A549 (cell line): ENCODE results near the gene TAS2R39. TPM values are rescaled to one million over a fixed set of nuclear protein-coding genes. Genes with fewer than 3 reads are reported as not detected.
"Not testable (repeated sequence)": the region's sequence is repeated elsewhere in the genome, so short reads cannot be mapped to it uniquely, and the experiment has no call there.

Experiments used
- ATAC-seq, 2 experiments: fragments of 200-7000 bp in 1 of 2; fragments of >200 bp in 1 of 2; cut with Nextera tagmentation in 1 of 2; cut with Tn5 transposase in 1 of 2; 3 replicates each; pipeline versions ENCODE4 v1.8.0 to v1.9.1; 2018 to 2020; ENCODE audit warnings: mild to moderate bottlenecking in 1 of 2, moderate library complexity in 1 of 2
- CTCF ChIA-PET: fragments of 300-600 bp; sonication (Branson Sonifier 250); formaldehyde crosslinking; extraction: SDS; loops from one replicate; lab custom pipeline; 2021; ENCODE audit warnings: antibody characterized with exemption, inconsistent platforms; lab: Yijun Ruan, JAX
- POLR2A ChIA-PET: fragments of 350-600 bp; formaldehyde crosslinking; extraction: SDS; loops from one replicate; lab custom pipeline; 2021; ENCODE audit warnings: antibody characterized with exemption, inconsistent platforms; lab: Yijun Ruan, JAX
- DNase-seq, 2 experiments: peaks; one replicate each; pipeline versions ENCODE4 v3.0.0 to v3.0.0-alpha.2; 2011 to 2016; ENCODE audit warnings: low read depth in 1 of 2, low spot score in 1 of 2
- FAIRE-seq: peaks from 2 replicates; lab custom pipeline; 2011; peaks lifted over from hg19 to GRCh38; lab: Jason Lieb, UNC
- H3K27ac ChIP-seq, 2 experiments: fragments of >200 bp; sonication (Bioruptor Twin); formaldehyde crosslinking; 3 replicates each; pipeline ENCODE4 v1.5.1; 2016 to 2017
- H3K4me1 ChIP-seq: fragments of >200 bp; sonication (Bioruptor Twin); formaldehyde crosslinking; 3 replicates; pipeline ENCODE4 v1.6.1; 2016
- H3K4me2 ChIP-seq: fragments of >200 bp; sonication (Bioruptor Twin); formaldehyde crosslinking; 3 replicates; pipeline ENCODE4 v1.6.1; 2016
- H3K4me3 ChIP-seq: fragments of >200 bp; sonication (Bioruptor Twin); formaldehyde crosslinking; 3 replicates; pipeline ENCODE4 v1.5.1; 2016
- H3K9me3 ChIP-seq: fragments of >200 bp; sonication (Bioruptor Twin); formaldehyde crosslinking; 3 replicates; pipeline ENCODE4 v1.6.1; 2016
- BHLHE40 ChIP-seq: IDR thresholded peaks from 2 replicates; pipeline ENCODE4 v1.6.1; 2012; ENCODE audit warnings: low read depth, low read length, inconsistent platforms
- CBX8 ChIP-seq: fragments of 200-600 bp; sonication (generic); IDR thresholded peaks from 2 replicates; pipeline ENCODE4 v1.6.1; 2016
- CTCF ChIP-seq: fragments of >200 bp; sonication (Bioruptor Twin); formaldehyde crosslinking; IDR thresholded peaks from 3 replicates; pipeline ENCODE4 v1.5.1; 2016
- E2F6 ChIP-seq: IDR thresholded peaks from 2 replicates; pipeline ENCODE4 v1.6.1; 2012; ENCODE audit warnings: low read depth, borderline replicate concordance
- FOSB ChIP-seq: fragments of 250-450 bp; sonication (Bioruptor Pico); IDR thresholded peaks from 2 replicates; pipeline ENCODE4 v1.5.0; 2020; ENCODE audit warnings: mild to moderate bottlenecking, moderate library complexity
- HOXA7 ChIP-seq: fragments of 250-450 bp; sonication (Bioruptor Pico); IDR thresholded peaks from 2 replicates; pipeline ENCODE4 v1.5.0; 2020; ENCODE audit warnings: mild to moderate bottlenecking, moderate library complexity
- HOXB13 ChIP-seq: fragments of 250-450 bp; sonication (Bioruptor Pico); IDR thresholded peaks from 2 replicates; pipeline ENCODE4 v1.5.0; 2020; ENCODE audit warnings: low read depth, mild to moderate bottlenecking, moderate library complexity
- HOXB5 ChIP-seq: fragments of 250-450 bp; sonication (Bioruptor Pico); IDR thresholded peaks from 2 replicates; pipeline ENCODE4 v1.5.0; 2020; ENCODE audit warnings: mild to moderate bottlenecking, moderate library complexity
- JUNB ChIP-seq: fragments of >200 bp; sonication (Bioruptor Twin); formaldehyde crosslinking; IDR thresholded peaks from 2 replicates; pipeline ENCODE4 v1.6.1; 2016
- MYC ChIP-seq: IDR thresholded peaks from 2 replicates; pipeline ENCODE4 v1.6.1; 2012; ENCODE audit warnings: mild to moderate bottlenecking, inconsistent platforms, low read length, improper control_type of control experiment, borderline replicate concordance
- NFE2L2 ChIP-seq: fragments of 150-350 bp; conservative IDR thresholded peaks from 2 replicates; pipeline ENCODE4 v1.6.1; 2014; ENCODE audit warnings: low read length
- PBX3 ChIP-seq: IDR thresholded peaks from 2 replicates; pipeline ENCODE4 v1.6.1; 2012
- POLR2AphosphoS2 ChIP-seq: conservative IDR thresholded peaks from 2 replicates; pipeline ENCODE4 v1.6.1; 2012; ENCODE audit warnings: low read length, improper control_type of control experiment, inconsistent platforms
- RCOR1 ChIP-seq: fragments of 150-350 bp; IDR thresholded peaks from 2 replicates; pipeline ENCODE4 v1.6.1; 2014; ENCODE audit warnings: antibody characterized with exemption, low read length, low read depth
- RNF2 ChIP-seq: fragments of 200-600 bp; sonication (generic); IDR thresholded peaks from 2 replicates; pipeline ENCODE4 v1.6.1; 2016; ENCODE audit warnings: low read depth, mild to moderate bottlenecking, antibody characterized with exemption, moderate library complexity, borderline replicate concordance
- TP53 ChIP-seq: fragments of 250-450 bp; sonication (Bioruptor Pico); IDR thresholded peaks from 2 replicates; pipeline ENCODE4 v1.5.0; 2021; ENCODE audit warnings: mild to moderate bottlenecking, moderate library complexity
- ZC3H11A ChIP-seq: fragments of 450-650 bp; IDR thresholded peaks from 2 replicates; pipeline ENCODE4 v1.6.1; 2014; ENCODE audit warnings: antibody characterized with exemption, mild to moderate bottlenecking
- WGBS: methylation state at CpG from one replicate; pipeline ENCODE4 v1.1.6; 2017; ENCODE audit errors: missing lambda C conversion rate; 5-methylcytosine and 5-hydroxymethylcytosine counted together
- polyA plus RNA-seq, 4 experiments: library from polyadenylated mRNA; depleted of rRNA in 3 of 4; stranded (reverse); fragments of >200 nt; fragmentation: RNase III in 1 of 4; extraction: RNeasy Plus Mini Kit Qiagen cat#74134 plus additional on column Dnase treatment in 1 of 4; gene quantifications; 2 replicates in 3 of 4; 3 replicates in 1 of 4; pipeline ENCODE4 v1.2.3, GENCODE V29; 2011 to 2017

TAS2R39 gene
- polyA plus RNA-seq, 2 of the 4 experiments (the other 2 are of a cell fraction): not detected

- H3K4me1 ChIP-seq, H3K4me3 ChIP-seq, POLR2A ChIA-PET, CTCF ChIA-PET, FAIRE-seq, H3K4me2 ChIP-seq, ATAC-seq, H3K27ac ChIP-seq, DNase-seq, H3K9me3 ChIP-seq: not testable (repeated sequence)
- TF ChIP-seq ZC3H11A: peak; percentile 64
- WGBS: 38% methylated on average over 3 of the region's 3 CpGs
Measured at GRCh38 chr7:143158617-143159016, 24.6 kb upstream of the TAS2R39 start.

DNA sequence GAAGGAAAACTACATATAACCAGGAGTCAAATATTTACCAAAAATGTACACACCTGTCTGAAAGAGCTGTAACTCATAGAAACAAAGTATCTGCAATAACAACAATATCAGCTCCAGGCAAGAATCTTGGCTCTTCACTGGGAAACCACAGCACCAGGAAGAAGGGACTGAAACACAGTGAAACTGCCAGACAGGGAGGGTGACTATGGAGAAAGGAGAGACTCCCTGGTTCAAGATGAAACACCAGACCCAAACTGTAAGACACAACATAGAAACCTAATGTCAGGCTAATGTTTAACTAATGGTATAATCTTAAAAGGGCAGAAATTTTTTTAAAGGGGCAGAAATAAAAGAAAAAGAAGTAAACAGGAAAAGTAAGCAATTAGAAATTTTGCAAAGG lies 11.5 kb upstream of the TAS2R39 start:
- peak overlapping the region; percentile 76 for H3K4me2 ChIP-seq

GRCh38 chr7:143172354-143172753 lies 10.9 kb upstream of the TAS2R39 start:
- peaks cover 10% of the 10 kb centered on the region; the same call in 1 of the 3 replicates for H3K4me1 ChIP-seq
- 0 out of 3 replicates have a peak, but pooled peaks cover 5% of the 10 kb centered on the region for H3K9me3 ChIP-seq
- peak overlapping the region; percentile 76 for H3K4me2 ChIP-seq
- FAIRE-seq: no peak
- ATAC-seq: peak; percentile 56 to 76; a peak in 4 of 6 replicates
- ChIA-PET POLR2A (no interaction called here), CTCF (interaction anchor here (1.4 to 1.6 kb wide), 3 partner anchors 43 to 169 kb away, joined by 3 to 5 read pairs (median 3); no protein-coding TSS in a partner anchor)
- WGBS: 3% methylated on average over 4 of the region's 4 CpGs
- TF ChIP-seq RNF2 (no peak), BHLHE40 (no peak), HOXB13 (CRISPR knock-in tag) (no peak), E2F6 (no peak)
- H3K27ac ChIP-seq: peak overlapping the region; percentile 51 to 53; a peak in 5 of 6 replicates
- DNase-seq: peak; percentile 22 to 29
- peak overlapping the region; percentile 17; the same call in 2 of the 3 replicates for H3K4me3 ChIP-seq

More for the DNA sequence above, 11.5 kb upstream of the TAS2R39 start:
- ATAC-seq: peak; percentile 66 to 80
- ChIA-PET POLR2A (no interaction called here), CTCF (interaction anchor here (0.8 to 1.6 kb wide), 5 partner anchors 44 to 306 kb away, joined by 3 to 5 read pairs (median 3); no protein-coding TSS in a partner anchor)
- no peak for TF ChIP-seq HOXB5
- no peak for TF ChIP-seq E2F6
- no peak for TF ChIP-seq JUNB
- no peak for TF ChIP-seq FOSB (CRISPR knock-in tag)
- TF ChIP-seq POLR2AphosphoS2: no peak
- TF ChIP-seq BHLHE40: no peak
- no peak for TF ChIP-seq HOXB13 (CRISPR knock-in tag)
- TF ChIP-seq RCOR1: no peak
- TF ChIP-seq HOXA7 (CRISPR knock-in tag): no peak
- TF ChIP-seq MYC: no peak
- no peak for TF ChIP-seq CBX8
- no peak for TF ChIP-seq PBX3
- no peak for TF ChIP-seq CTCF
- no peak for TF ChIP-seq TP53 (CRISPR knock-in tag)
- no peak for TF ChIP-seq NFE2L2
- Histone ChIP-seq H3K27ac (peak overlapping the region; percentile 53 to 54; a peak in 4 of 6 replicates), H3K4me1 (peaks cover 10% of the 10 kb centered on the region; the same call in 1 of the 3 replicates), H3K4me3 (peak overlapping the region; percentile 17; the same call in 1 of the 3 replicates), H3K9me3 (0 out of 3 replicates have a peak, but pooled peaks cover 2% of the 10 kb centered on the region)
- DNase-seq: peak; percentile 47 to 48
- peak; percentile 54 for FAIRE-seq
